ENCODE data around the gene C16orf90.

- TF ChIP-seq EZH2phosphoT487 (IDR thresholded peaks at IDR 0.05; ENCODE audit: borderline replicate concordance, low read length) (no peak), CTCF (conservative IDR thresholded peaks at IDR 0.05; ENCODE audit: low read depth, low read length) (no peak)
These were observed 34.1 kb downstream of the C16orf90 start for GRCh38 chr16:3461151-3461550.

Measured in PC-3 (cell line).